GM18526 (cell line): Measurements from ENCODE around the gene LYSMD1.

ENCODE experiments used
- POLR2A ChIP-seq: IDR thresholded peaks from 3 replicates; pipeline ENCODE4 v1.6.1; 2011; ENCODE audit not compliant: insufficient read length; ENCODE audit errors: extremely low read depth

The LYSMD1 gene

GRCh38 chr1:151165738-151166504 lies at the start of gene LYSMD1, which contains the start of gene SCNM1:
TSS of gene LYSMD1 (minus strand) at chr1:151165902. CDS start at chr1:151165258, 644 bp downstream.
TSS of gene SCNM1 (plus strand) at chr1:151166144. CDS start at chr1:151166153, 9 bp downstream.
- TF ChIP-seq POLR2A, result peak; percentile 68

DNA sequence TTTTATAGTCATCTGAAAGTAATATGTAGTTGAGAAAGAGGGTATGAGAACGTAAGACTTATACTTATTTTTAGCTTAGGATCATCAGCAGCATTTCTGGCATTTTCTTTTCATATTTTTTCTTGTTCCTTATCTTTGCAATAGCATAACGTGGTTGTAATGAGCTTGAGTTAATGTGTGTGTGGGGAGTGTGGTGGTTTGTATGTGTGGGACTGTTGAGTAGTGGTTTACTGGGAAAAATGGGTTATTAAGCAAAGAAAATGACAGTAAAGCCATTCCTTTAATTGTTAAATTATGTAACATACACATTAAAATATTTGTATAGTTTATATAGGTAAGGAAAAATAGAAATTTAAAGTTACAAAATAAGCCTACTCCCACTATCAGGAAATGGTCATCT lies 47.9 kb upstream of the LYSMD1 start:
- no peak for TF ChIP-seq POLR2A

DNA sequence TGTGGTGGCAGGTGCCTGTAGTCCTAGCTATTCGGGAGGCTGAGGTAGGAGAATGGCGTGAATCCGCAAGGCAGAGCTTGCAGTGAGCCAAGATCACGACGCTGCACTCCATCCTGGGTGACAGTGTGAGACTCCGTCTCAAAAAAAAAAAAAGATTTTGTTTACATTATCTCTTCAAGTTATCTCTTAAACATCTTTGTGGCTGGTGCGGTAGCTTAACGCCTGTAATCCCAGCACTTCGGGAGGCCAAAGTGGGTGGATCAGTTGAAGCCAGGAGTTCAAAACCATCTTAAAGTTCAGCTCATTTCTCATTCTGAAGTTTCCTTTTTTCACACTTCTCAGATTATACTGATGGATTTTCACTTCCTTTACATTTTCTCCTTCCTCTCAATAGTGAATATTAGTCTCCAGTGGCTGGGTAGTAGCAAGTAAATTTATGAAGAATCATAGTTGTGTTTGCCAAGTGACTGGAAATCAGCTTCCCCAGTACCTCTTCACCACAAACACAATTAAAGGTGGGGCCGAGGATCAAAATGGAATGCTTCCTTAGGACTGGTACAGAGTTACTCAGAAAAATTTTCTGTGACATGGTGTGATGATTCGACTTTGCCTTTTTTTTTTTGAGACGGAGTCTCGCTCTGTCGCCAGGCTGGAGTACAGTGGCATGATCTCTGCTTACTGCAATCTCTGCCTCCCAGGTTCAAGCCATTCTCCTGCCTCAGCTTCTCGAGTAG lies 46.4 kb upstream of the LYSMD1 start:
- TF ChIP-seq POLR2A, result no peak

DNA sequence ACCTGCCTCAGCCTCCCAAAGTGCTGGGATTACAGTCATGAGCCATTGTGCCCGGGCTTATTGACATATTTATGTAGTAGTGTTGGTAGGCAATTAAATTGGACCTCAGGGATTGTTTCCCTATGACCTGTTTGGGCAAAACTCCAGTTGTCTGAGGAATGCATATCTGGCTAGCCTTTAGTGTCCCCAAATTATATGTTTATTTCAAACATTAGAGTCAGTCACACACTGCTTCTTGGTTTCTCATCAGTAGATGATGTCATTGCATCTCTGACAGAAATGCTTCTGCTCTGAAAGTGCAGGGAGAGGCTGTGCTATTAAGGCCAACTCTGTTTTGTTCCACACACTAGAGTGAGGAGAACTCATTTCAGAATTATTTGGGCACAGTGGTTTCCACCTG lies 45.1 kb upstream of the LYSMD1 start:
- TF ChIP-seq POLR2A, result no peak

DNA sequence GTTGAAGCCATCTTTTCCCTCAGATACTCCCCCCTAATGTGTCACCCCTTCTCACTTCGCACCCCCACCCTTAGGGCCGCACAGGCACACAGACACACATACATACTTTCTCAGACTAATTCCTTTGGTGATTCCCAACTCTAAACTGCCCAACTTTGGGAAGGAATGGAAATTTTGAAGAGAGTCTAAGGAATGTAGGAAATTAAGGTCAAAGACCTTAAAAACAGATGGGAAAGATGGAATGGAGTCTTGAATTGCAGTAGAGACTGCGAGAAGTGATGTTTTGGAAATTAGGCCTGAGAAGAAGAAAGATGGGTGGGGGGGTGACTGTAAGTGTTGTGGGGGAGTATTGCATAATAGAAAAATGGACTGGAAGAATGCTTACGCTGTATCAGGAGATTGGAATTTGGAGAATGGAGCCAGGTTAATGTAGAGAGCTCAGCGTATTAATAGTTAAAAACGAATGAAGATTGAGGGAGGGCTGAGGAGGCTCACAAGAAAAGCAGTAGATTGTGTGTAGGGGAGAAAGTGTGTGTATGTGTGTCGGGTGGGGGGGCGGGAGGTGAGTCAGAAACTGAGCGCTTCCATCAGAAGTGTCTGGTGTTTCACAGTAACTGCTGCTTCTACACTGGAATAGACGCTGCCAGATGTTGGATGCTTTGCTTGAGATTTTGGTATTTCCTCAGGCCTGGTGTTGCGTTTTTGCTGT lies 34.3 kb upstream of the LYSMD1 start:
- no peak for TF ChIP-seq POLR2A

GRCh38 chr1:151198254-151199127 lies 32.8 kb upstream of the LYSMD1 start, which contains the start of gene PIP5K1A:
TSS of gene PIP5K1A (plus strand) at chr1:151198552. CDS start at chr1:151198997, 445 bp downstream.
- peak; percentile 76 for TF ChIP-seq POLR2A

DNA sequence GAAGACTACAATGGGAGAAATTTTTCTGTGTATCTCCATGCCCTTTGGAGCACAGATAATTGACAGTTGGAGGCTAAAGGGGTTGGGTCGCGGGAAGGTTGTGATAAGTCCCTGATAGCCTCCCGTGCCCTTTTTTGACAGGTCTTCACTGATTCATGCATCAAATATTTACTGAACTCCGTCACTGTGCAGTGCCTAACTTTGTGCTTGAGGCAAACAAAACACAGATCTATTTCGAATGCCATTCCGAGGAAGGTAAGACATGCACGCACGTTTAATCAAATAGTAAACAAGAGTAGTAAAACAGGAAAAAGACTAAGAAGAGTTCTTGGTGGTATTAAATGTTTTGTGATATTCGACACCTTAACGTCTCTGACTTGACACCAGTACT lies 32.2 kb upstream of the LYSMD1 start:
- no peak for TF ChIP-seq POLR2A

GRCh38 chr1:151196292-151196800 lies 30.6 kb upstream of the LYSMD1 start:
- TF ChIP-seq POLR2A, result no peak

DNA sequence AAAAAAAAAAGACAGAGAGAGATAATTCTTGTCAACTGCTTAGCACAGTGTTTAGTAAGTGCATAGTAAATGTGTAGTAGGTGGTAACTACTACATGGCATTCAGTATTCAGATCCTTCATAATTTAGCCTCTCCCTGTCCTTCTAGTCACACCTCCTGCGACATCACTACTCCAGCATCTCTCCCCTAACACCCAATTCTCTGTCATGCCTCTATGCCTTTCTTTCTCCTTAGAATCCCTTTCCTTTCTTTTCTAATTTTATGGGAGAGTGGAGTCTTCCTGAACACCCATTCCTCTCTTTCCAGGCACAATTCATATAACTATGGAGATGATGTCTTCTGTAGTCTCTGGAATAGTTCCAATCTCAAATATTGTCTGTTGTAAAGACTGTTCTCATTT lies 28.2 kb upstream of the LYSMD1 start:
- TF ChIP-seq POLR2A, result no peak

- TF ChIP-seq POLR2A, result no peak
Observed at GRCh38 chr1:151193304-151193703, 27.6 kb upstream of the LYSMD1 start.

- TF ChIP-seq POLR2A, result no peak
Observed at GRCh38 chr1:151192047-151192446, 26.3 kb upstream of the LYSMD1 start.

- peak; percentile 75 for TF ChIP-seq POLR2A
Observed at GRCh38 chr1:151189637-151190445, 24.1 kb upstream of the LYSMD1 start, which contains the start of gene VPS72. TSS of gene VPS72 (minus strand) at chr1:151190197. CDS start at chr1:151190121, 76 bp downstream.

DNA sequence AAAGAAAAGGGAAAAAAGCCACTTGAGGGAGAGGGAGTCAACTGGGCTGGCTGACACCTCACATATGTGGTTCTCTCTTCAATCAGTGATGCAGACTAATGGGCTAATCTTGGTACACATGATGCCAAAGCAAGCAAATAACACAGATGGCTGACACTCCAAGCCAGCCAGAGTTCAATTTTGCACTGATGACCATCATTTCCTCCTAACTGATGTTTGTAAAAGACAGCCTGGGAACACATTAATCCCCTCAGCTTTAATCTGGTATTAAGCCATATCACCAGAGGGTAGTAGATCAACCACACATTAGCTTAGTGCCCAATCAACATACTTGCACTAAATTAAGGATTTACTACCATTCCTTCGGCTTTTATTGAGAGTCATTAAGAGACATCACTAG lies 21.5 kb upstream of the LYSMD1 start:
- TF ChIP-seq POLR2A, result no peak
